PC-9 (cell line): ENCODE results near the gene TXNDC5. TPM values are rescaled to one million over a fixed set of nuclear protein-coding genes. Genes with fewer than 3 reads are reported as not detected.

Source experiments
- BruUV-seq: library from RNA; stranded (reverse); fragments of 400-500 nt; replicated peaks from 2 replicates; lab custom pipeline; 2021; lab: Mats Ljungman, UMichigan
- CTCF ChIA-PET: fragments of 300-600 bp; sonication (Branson Sonifier 250); formaldehyde crosslinking; loops from one replicate; lab custom pipeline; 2022; ENCODE audit warnings: antibody characterized with exemption; lab: Charles Lee
- POLR2A ChIA-PET: fragments of 300-600 bp; sonication (Branson Sonifier 250); formaldehyde crosslinking; loops from one replicate; lab custom pipeline; 2022; ENCODE audit warnings: antibody characterized with exemption; ENCODE audit not compliant: unreplicated experiment; lab: Charles Lee
- DNase-seq, 2 experiments: peaks; one replicate each; pipeline versions ENCODE4 v3.0.0 to v3.0.0-alpha.2; 2015 to 2022; ENCODE audit warnings: mixed read lengths in 1 of 2
- H2AFZ ChIP-seq: fragments of 200-600 bp; sonication (generic); 2 replicates; pipeline ENCODE4 v1.8.1; 2017; ENCODE audit warnings: antibody characterized with exemption
- H3F3A ChIP-seq: fragments of 200-600 bp; sonication (generic); 2 replicates; pipeline ENCODE4 v1.8.1; 2017; ENCODE audit warnings: antibody characterized with exemption, mild to moderate bottlenecking, low read depth; ENCODE audit not compliant: insufficient read depth
- H3K27ac ChIP-seq: fragments of 200-600 bp; sonication (generic); 2 replicates; pipeline ENCODE4 v1.6.1; 2016; ENCODE audit warnings: mixed run types
- H3K27me3 ChIP-seq: fragments of 200-600 bp; sonication (generic); 2 replicates; pipeline ENCODE4 v1.6.1; 2016; ENCODE audit warnings: low read depth, mixed run types; ENCODE audit not compliant: insufficient read depth
- H3K36me3 ChIP-seq: fragments of 200-600 bp; sonication (generic); 2 replicates; pipeline ENCODE4 v1.6.1; 2016; ENCODE audit warnings: low read depth, mixed run types
- H3K4me1 ChIP-seq: fragments of 200-600 bp; sonication (generic); replicated peaks from 2 replicates; pipeline ENCODE4 v1.6.1; 2016; ENCODE audit warnings: mixed run types; ENCODE audit not compliant: insufficient read depth
- H3K4me2 ChIP-seq: fragments of 200-600 bp; sonication (generic); 2 replicates; pipeline ENCODE4 v1.6.1; 2017; ENCODE audit warnings: mixed run types
- H3K4me3 ChIP-seq: fragments of 200-600 bp; sonication (generic); 2 replicates; pipeline ENCODE4 v1.6.1; 2016; ENCODE audit warnings: mixed run types
- H3K79me2 ChIP-seq: fragments of 200-600 bp; sonication (generic); 2 replicates; pipeline ENCODE4 v1.6.1; 2017; ENCODE audit warnings: low read depth, mixed run types
- H3K9me2 ChIP-seq: fragments of 200-600 bp; sonication (generic); 2 replicates; pipeline ENCODE4 v1.8.1; 2017; ENCODE audit warnings: mild to moderate bottlenecking; ENCODE audit not compliant: insufficient read depth
- H3K9me3 ChIP-seq: fragments of 200-600 bp; sonication (generic); 2 replicates; pipeline ENCODE4 v1.8.1; 2016; ENCODE audit warnings: low read depth; ENCODE audit not compliant: insufficient read depth
- H4K20me1 ChIP-seq: fragments of 200-600 bp; sonication (generic); 2 replicates; pipeline ENCODE4 v1.8.1; 2017; ENCODE audit not compliant: insufficient read depth
- CTCF ChIP-seq: fragments of 200-600 bp; sonication (generic); conservative IDR thresholded peaks from 2 replicates; pipeline ENCODE4 v1.6.1; 2017; ENCODE audit warnings: mixed run types, antibody characterized with exemption, mild to moderate bottlenecking, moderate library complexity
- EZH2 ChIP-seq: fragments of 200-600 bp; sonication (generic); IDR thresholded peaks from 2 replicates; pipeline ENCODE4 v1.8.0; 2017; ENCODE audit warnings: antibody characterized with exemption, low read depth
- intact Hi-C: fragments of 100-400 bp; cut with micrococcal nuclease; formaldehyde crosslinking; loops from one replicate; pipeline ENCODE4 v1.10.0; 2022; ENCODE audit not compliant: unreplicated experiment
- total RNA-seq: library from RNA; stranded (reverse); gene quantifications from 2 replicates; pipeline ENCODE4 v1.2.3, GENCODE V29; 2021

TXNDC5 gene
- total RNA-seq, 1 experiment from 2014 or later = 74.8 TPM

GRCh38 chr6:7902221-7902620 is 8.4 kb downstream of the TXNDC5 start:
- H3K36me3 ChIP-seq = no peaks in the 10 kb centered on the region

GRCh38 chr6:7901780-7902179 is 8.8 kb downstream of the TXNDC5 start:
- POLR2A ChIA-PET = no interaction called here
- no TSS peak for BruUV-seq
- H3K4me1 ChIP-seq = no peaks in the 10 kb centered on the region

More at GRCh38 chr6:7902221-7902620, 8.4 kb downstream of the TXNDC5 start:
- DNase-seq = no peak
- TF ChIP-seq CTCF (no peak), EZH2 (no peak)
- Histone ChIP-seq H2AFZ (no peak overlapping the region), H3K9me3 (no peaks in the 10 kb centered on the region), H3F3A (no peaks in the 10 kb centered on the region), H4K20me1 (0 out of 2 replicates have a peak, but pooled peaks cover 8% of the 10 kb centered on the region), H3K27ac (no peak overlapping the region), H3K27me3 (no peaks in the 10 kb centered on the region), H3K4me2 (no peak overlapping the region), H3K4me1 (no peaks in the 10 kb centered on the region), H3K9me2 (no peaks in the 10 kb centered on the region), H3K4me3 (no peak overlapping the region), H3K79me2 (peaks cover 17% of the 10 kb centered on the region)
- ChIA-PET POLR2A (no interaction called here), CTCF (no interaction called here)
- no TSS peak for BruUV-seq
- intact Hi-C loops = no loop called here

DNA sequence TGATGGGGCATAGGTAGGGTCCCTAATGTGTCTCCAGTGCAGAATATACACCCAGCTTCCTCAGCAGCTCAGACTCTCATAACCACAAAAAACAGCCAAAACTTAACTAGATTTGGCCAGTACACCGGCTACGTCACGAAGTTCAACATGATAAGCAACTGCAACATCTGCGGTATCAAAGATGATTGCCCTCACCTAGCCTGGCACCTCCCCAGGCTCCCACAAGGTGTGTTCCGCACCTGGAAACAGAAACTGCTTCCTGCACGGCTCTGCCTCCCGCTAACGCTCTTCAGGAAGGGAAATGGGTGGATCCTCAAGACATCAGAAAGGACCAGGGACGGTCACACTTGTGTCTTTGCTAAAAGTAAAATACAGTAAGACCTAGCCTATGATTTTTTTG is 9.5 kb downstream of the TXNDC5 start:
- Histone ChIP-seq H3F3A (no peaks in the 10 kb centered on the region), H3K36me3 (no peaks in the 10 kb centered on the region), H3K4me1 (no peaks in the 10 kb centered on the region), H3K9me2 (no peaks in the 10 kb centered on the region), H3K4me3 (no peak overlapping the region), H2AFZ (no peak overlapping the region), H3K27me3 (no peaks in the 10 kb centered on the region), H3K9me3 (no peaks in the 10 kb centered on the region), H3K27ac (no peak overlapping the region), H4K20me1 (0 out of 2 replicates have a peak, but pooled peaks cover 3% of the 10 kb centered on the region), H3K4me2 (no peak overlapping the region), H3K79me2 (peaks cover 7% of the 10 kb centered on the region; the same call in 1 of the 2 replicates)
- intact Hi-C loops = no loop called here
- ChIA-PET CTCF (no interaction called here), POLR2A (no interaction called here)
- BruUV-seq = no TSS peak
- no peak for TF ChIP-seq EZH2
- TF ChIP-seq CTCF = no peak
- no peak for DNase-seq

More at GRCh38 chr6:7901780-7902179, 8.8 kb downstream of the TXNDC5 start:
- Histone ChIP-seq H3K9me3 (no peaks in the 10 kb centered on the region), H3K4me3 (no peak overlapping the region), H3K79me2 (peaks cover 12% of the 10 kb centered on the region), H3K36me3 (no peaks in the 10 kb centered on the region), H3K27me3 (no peaks in the 10 kb centered on the region), H2AFZ (no peak overlapping the region), H4K20me1 (0 out of 2 replicates have a peak, but pooled peaks cover 7% of the 10 kb centered on the region), H3K27ac (no peak overlapping the region), H3K9me2 (no peaks in the 10 kb centered on the region), H3K4me2 (no peak overlapping the region), H3F3A (no peaks in the 10 kb centered on the region)
- CTCF ChIA-PET = no interaction called here
- TF ChIP-seq EZH2 = no peak
- TF ChIP-seq CTCF = no peak
- no peak for DNase-seq
- intact Hi-C loops = no loop called here
